Liver (tissue), 3 donors: ENCODE data around the gene HOMER3.

Source experiments
- ATF3 ChIP-seq: IDR thresholded peaks from 2 replicates; pipeline ENCODE4 v1.6.1; 2016; ENCODE audit warnings: antibody characterized with exemption
- CTCF ChIP-seq: fragments of 150-350 bp; IDR thresholded peaks from 2 replicates; pipeline ENCODE4 v1.5.1; 2017; ENCODE audit warnings: improper control_type of control experiment, low read depth, low read length; ENCODE audit not compliant: missing input control
- RAD21 ChIP-seq, 2 donors: IDR thresholded peaks; 2 replicates each; pipeline ENCODE4 v1.6.1; 2016; ENCODE audit warnings: antibody characterized with exemption in 2 of 2, mild to moderate bottlenecking in 2 of 2
- REST ChIP-seq: IDR thresholded peaks from 2 replicates; pipeline ENCODE4 v1.6.1; 2016; ENCODE audit warnings: antibody characterized with exemption, mild to moderate bottlenecking
- SP1 ChIP-seq: IDR thresholded peaks from 2 replicates; pipeline ENCODE4 v1.6.1; 2018; ENCODE audit warnings: antibody characterized with exemption, mild to moderate bottlenecking
- TAF1 ChIP-seq: conservative IDR thresholded peaks from 2 replicates; pipeline ENCODE4 v1.6.1; 2016; ENCODE audit warnings: antibody characterized with exemption, mild to moderate bottlenecking
- ZBTB33 ChIP-seq: IDR thresholded peaks from 2 replicates; pipeline ENCODE4 v1.6.1; 2016; ENCODE audit warnings: antibody characterized with exemption
- donor health status: healthy.
- donor health status: healthy.

- TF ChIP-seq CTCF (no peak), SP1 (no peak), TAF1 (no peak), ATF3 (no peak), ZBTB33 (no peak), RAD21 (IDR thresholded peaks at IDR 0.05) (no peak), REST (no peak)
These were observed 36.0 kb downstream of the HOMER3 start for GRCh38 chr19:18905058-18905456.
